Upper lobe of left lung (tissue), 4 donors: ENCODE data around the gene LYPD6B.

Source experiments
- CTCF ChIP-seq, 6 experiments: fragments of 450-650 bp in 4 of 6; fragments of 200-600 bp in 2 of 6; sonication (generic) in 2 of 6; IDR thresholded peaks; one replicate each; pipeline ENCODE4 v1.5.1; 2016 to 2019; ENCODE audit warnings: antibody characterized with exemption in 6 of 6
- EP300 ChIP-seq, 4 donors: sonication (generic); formaldehyde crosslinking; IDR thresholded peaks; one replicate each; pipeline ENCODE4 v1.5.1; 2017; ENCODE audit warnings: antibody characterized with exemption in 4 of 4, control low read depth in 2 of 4
- POLR2A ChIP-seq, 4 donors: fragments of 450-650 bp; IDR thresholded peaks; one replicate each; pipeline ENCODE4 v1.5.1; 2016 to 2017; ENCODE audit warnings: antibody characterized with exemption in 4 of 4, mild to moderate bottlenecking in 2 of 4
- POLR2AphosphoS5 ChIP-seq, 2 donors: sonication (generic); formaldehyde crosslinking; IDR thresholded peaks; one replicate each; pipeline ENCODE4 v1.5.1; 2017; ENCODE audit warnings: antibody characterized with exemption in 2 of 2

- TF ChIP-seq POLR2A (IDR thresholded peaks at IDR 0.05) (no peak), CTCF (IDR thresholded peaks at IDR 0.05) (no peak), EP300 (IDR thresholded peaks at IDR 0.05) (no peak), POLR2AphosphoS5 (IDR thresholded peaks at IDR 0.05) (no peak)
Observed at GRCh38 chr2:149192427-149192826, 153.9 kb downstream of the LYPD6B start.
